ENCODE data around the gene NADK. TPM values are rescaled to one million over a fixed set of nuclear protein-coding genes. Genes with fewer than 3 reads are reported as not detected.
A peak's percentile ranks its signal among the peaks of the same experiment; 100 is the strongest.

Gene NADK
- total RNA-seq, 1 donor from 2014 or later = 31.8 TPM

- no peak for ATAC-seq
Observed at GRCh38 chr1:1786836-1787605, 8.8 kb upstream of the NADK start.

DNA sequence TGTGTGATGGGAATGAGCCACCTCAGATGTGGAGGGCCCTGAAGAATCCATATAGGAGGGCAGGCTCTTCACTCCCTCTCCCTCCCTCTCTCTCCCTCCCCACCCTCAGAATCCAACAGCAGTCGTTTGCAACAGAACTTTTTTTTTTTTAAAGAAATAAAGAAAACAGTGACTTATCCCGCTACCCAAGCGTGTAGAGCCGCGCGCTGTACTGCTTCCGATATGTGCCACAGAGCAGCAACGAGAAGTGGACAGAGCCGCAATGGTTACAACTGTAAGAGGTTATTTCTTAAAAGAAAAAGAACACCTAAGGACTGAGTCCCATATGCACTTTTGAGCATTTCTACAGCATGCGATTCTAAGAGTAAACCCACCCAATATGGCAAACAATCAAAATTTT lies 7.4 kb upstream of the NADK start:
- no peak for ATAC-seq

DNA sequence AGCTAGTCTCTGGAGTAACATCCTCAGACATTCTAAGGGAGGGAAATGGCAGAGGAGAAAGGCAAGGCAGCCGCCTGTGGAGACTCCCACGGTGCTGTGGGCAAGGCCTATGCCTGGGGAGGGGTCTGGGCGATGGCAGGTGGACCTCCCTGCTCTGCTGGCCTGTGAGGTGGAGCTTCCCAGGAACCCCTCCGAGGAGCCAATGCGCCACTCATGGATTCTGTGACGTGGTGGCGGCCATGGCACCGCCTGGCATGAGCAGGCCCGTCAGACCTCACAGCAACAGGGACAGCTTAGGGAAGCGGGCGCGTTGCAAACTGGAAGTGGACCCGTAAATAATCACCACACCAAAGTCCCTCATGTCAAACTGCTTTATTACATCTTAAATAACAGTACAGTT lies 6.7 kb upstream of the NADK start:
- ATAC-seq = no peak

DNA sequence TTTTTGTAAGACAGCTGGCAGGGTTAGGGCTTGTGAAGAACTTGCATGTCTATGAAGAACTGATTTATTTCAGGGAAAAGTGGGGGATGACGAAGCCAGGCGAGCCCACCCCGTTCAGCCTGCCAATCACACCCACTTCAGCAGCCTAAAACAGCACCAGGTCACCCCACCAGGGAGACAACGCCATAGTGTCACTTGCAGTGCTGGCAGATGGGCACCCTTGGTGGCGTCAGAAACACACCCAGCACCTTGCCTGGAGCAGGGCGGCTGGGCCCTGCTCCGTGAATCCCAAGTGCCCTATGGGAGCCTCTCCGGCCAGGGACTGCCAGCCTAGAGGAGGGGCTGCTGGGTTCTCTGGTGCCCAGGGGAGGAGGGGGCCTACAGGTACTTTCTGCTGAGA lies 5.0 kb upstream of the NADK start:
- no peak for ATAC-seq

DNA sequence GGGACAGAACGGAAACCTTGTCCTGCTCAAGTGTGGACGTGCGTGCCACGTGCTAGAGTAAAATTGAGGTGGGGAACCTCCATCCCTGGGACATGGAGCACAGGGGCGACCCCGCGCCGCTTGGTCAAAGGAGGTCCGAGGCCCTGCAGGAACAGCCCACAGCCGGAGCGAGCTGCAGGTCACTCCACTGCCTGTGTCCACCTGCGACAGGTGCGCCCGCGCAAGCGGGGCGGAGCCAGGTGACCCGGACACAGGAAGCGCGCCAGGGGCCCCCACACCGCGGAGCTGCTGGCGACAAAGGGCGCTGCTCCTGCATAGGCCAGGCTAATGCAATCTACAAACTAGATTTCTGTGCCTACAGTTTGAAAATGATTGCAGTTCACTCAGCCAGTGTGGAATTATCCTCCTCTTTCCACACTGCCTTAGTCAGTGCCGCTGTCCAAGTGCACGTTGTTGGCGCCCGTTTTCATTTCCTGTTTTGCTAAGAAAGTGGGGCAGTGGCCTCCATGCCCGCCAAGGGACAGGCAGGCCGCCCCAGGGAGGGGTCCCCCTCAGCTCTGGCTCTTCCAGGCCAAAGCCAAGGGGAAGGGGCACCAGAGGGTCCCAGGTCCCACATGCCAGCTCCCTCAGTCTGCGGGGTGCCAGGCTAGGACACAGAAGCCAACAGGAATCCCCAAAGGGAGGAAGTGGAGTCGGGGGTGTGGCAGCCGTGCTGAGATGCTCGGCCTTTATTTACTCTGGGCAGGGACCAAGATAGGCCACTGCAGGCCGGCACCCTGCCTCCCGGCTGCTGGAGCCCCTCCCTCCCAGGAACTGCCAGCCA lies 4.3 kb upstream of the NADK start:
- peak; percentile 51 for ATAC-seq

- ATAC-seq = no peak
Observed at GRCh38 chr1:1781526-1781903, 3.2 kb upstream of the NADK start.

GRCh38 chr1:1780598-1781525 lies 2.6 kb upstream of the NADK start:
- ATAC-seq = no peak

GRCh38 chr1:1779691-1780597 lies 1.7 kb upstream of the NADK start:
- ATAC-seq = peak; percentile 2

DNA sequence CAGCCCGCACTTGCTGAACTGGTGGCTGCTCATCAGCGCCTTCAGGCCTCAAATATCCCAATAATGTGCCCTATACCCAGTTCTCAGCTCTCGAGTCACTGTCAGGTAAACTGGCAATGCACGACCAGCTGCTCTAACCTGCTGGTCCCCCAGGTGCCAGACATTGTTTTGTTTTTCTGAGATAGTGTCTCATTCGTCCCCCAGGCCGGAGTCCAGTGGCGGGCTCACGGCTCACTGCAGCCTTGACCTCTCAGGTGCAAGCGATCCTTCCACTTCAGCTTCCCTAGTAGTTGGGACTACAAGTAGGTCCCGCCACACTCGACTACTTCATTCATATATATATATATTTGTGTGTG lies 1.0 kb upstream of the NADK start:
- no peak for ATAC-seq

GRCh38 chr1:1778663-1779319 lies 521 bp upstream of the NADK start:
- ATAC-seq = peak; percentile 79

DNA sequence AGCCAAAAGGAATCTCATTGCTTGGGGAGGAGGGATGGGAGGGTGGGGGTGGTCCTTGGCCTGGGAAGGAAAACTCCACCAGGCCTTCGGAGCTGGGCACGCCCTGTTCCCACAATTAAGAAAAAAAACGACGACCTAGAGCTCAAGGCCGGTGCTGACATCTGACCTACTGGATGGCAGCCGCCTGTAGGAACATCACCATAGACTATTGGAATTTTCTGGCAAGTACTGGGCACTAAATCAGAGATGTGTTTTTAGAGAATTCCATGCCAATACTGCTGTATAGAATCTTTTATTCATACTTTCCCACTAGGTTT lies 729 bp downstream of the NADK start:
- ATAC-seq = no peak

GRCh38 chr1:1776672-1777582 lies 1.3 kb downstream of the NADK start:
- no peak for ATAC-seq

DNA sequence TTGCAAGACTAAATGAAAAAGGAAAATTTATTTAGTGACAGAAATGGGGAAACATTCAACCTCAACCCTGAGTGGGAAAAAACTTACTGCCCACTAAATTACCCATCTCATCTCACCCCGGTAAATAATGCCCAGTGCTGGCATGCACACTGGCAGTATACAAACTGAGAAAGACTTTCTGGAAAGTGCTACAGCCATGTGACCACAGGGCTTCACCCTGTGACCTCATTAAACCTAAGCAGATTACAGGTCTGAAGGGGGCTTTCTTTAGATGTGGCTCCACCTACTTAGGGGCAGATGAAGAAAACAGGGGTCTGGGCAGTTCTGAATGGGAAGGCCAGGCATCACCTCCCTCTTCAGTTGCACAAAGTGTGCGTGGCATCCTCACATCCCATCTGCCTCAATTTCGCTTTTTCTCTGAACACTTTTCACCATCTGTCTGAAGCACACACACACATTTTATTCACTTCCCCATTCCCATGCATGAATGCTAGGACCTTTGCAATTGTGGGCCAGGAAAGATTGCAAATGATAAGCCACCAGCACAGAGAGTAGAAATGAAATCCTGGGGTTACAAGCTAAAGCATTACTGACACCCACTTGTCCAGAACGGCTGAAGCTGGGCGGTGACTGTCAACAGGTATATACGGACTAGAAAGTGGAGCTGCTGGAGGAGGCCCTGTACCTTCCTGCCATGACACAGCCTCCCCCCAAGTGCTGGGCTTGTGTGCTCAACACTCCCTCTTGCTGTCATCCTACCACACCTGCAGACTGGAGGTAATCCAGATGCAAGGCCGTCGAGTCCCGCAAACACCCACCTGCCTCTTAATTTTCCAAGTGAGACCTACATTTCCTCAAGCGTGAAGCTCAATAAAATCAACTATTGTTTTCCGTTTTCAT lies 2.7 kb downstream of the NADK start:
- no peak for ATAC-seq

DNA sequence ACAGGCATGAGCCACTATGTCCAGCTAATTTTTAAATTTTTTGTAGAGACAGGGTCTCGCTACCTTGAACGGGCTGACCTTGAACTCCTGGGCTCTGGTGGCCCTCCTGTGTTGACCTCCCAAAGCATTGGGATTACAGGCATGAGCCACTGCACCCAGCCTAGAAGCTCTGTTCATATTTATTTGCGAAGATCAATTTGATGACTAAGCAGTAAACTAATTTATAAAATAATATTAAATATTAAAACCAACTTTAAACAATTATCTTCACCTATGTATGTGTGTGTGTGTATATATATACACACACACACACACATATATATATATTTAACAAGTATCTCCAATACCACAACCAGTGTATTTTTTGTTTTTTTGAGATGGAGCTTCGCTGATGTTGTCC lies 4.4 kb downstream of the NADK start:
- no peak for ATAC-seq

GRCh38 chr1:1771096-1771495 lies 7.2 kb downstream of the NADK start:
- no peak for ATAC-seq

DNA sequence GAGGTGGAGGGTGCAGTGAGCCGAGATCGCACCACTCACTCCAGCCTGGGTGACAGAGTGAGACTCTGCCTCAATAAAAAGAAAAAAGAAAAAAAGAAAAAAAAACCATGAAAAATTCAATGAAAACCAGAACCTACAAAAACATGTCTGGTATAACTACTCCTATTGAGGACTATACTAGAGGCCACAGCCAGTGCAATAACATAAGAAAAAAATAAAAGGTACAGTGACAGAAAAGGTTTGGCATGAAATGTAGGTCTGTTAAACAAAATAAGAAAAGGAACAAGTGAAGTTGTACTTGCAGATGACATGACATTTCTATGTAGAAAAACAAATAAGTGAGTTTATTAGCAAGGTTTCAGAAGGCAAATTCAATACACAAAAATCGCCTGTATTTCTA lies 8.2 kb downstream of the NADK start:
- no peak for ATAC-seq

GRCh38 chr1:1768249-1768992 lies 9.8 kb downstream of the NADK start:
- no peak for ATAC-seq

DNA sequence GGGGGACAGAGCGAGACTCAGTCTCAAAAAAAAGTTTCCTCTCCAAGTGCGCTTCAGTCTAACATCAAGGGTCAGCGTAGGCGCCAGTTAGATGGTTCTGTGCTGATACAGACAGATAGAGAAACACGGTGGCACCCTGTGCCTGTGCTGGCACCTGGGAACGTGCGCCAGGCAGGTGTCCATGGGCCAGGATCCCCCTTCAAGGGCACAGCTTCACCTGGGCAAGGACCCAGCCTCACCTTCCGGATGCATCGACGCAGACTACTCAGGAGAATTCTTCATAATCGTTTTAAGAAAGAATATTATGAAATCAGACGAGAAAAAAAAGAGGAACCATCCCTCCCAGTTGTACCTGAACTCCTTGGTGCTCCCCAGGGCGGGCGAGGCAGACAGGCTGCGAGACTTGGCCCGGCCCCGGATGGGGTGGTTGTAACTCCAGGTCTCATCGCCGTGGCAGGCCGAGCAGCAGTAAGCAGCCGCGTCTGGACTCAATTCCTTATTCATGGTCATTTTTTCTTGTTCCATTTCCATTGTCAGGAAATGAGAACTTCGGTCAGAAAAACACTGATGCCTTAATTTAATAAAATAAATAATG lies 13.3 kb downstream of the NADK start:
- ATAC-seq = no peak

All from esophagus mucosa (tissue), 1 donor.